Activated CD4-positive, alpha-beta T cell treated with anti-CD3 and anti-CD28 coated beads, Interleukin-2, amount 10 ng/mL, durations not matched to agents 24 days and 14 days (primary cell): ENCODE measurements around the gene MAGI2. TPM values are rescaled to one million over a fixed set of nuclear protein-coding genes. Genes with fewer than 3 reads are reported as not detected.

Experiments used
- DNase-seq: peaks from one replicate; pipeline ENCODE4 v3.0.0; 2022
- H3K27ac Mint-ChIP-seq: one replicate; pipeline ENCODE4 v1.8.0; 2022; ENCODE audit warnings: mild to moderate bottlenecking, mixed read lengths
- H3K27me3 Mint-ChIP-seq: one replicate; pipeline ENCODE4 v1.8.0; 2022; ENCODE audit warnings: mixed read lengths
- H3K36me3 Mint-ChIP-seq: one replicate; pipeline ENCODE4 v1.8.0; 2022; ENCODE audit warnings: low read depth, mild to moderate bottlenecking, mixed read lengths
- H3K4me1 Mint-ChIP-seq: one replicate; pipeline ENCODE4 v1.8.0; 2021; ENCODE audit warnings: mixed read lengths
- H3K4me3 Mint-ChIP-seq: one replicate; pipeline ENCODE4 v1.8.0; 2022; ENCODE audit warnings: mild to moderate bottlenecking, moderate library complexity, mixed read lengths
- H3K9me3 Mint-ChIP-seq: one replicate; pipeline ENCODE4 v1.8.0; 2021; ENCODE audit warnings: mixed read lengths
- intact Hi-C: fragments of 100-400 bp; cut with micrococcal nuclease; formaldehyde crosslinking; loops from one replicate; pipeline ENCODE4 v1.15.1; 2023
- total RNA-seq: library from RNA; stranded (reverse); gene quantifications from 2 replicates; pipeline ENCODE4 v1.2.3, GENCODE V29; 2022

MAGI2 gene
- total RNA-seq, 1 donor from 2014 or later = 0.12 TPM

DNA sequence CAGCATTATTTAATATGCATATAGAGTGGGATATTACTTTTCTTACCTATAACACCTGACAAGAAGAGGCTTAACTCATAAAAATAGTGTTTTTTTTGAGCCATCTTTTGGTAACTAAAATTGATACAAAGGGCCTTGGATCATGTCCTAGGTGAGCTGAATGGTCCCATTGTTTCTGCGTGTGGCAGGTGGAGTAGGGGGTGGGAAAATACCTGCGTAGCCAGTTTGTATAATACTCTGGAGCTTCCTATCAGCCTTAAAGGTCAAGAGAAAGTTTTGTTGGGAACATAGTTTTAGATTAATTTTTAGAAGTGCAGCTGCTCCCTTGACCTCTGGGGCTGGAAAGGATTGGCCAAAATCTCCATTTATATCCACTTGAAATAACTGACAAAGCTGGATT is 1410.3 kb downstream of the MAGI2 start:
- Mint-ChIP-seq H3K4me3 (no peak overlapping the region), H3K9me3 (no peaks in the 10 kb centered on the region), H3K36me3 (no peaks in the 10 kb centered on the region), H3K27ac (no peak overlapping the region), H3K4me1 (no peaks in the 10 kb centered on the region), H3K27me3 (peaks cover 7% of the 10 kb centered on the region)
- DNase-seq = no peak
- intact Hi-C loops = no loop called here

GRCh38 chr7:78041423-78041822 is 1412.0 kb downstream of the MAGI2 start:
- Mint-ChIP-seq H3K9me3 (no peaks in the 10 kb centered on the region), H3K36me3 (no peaks in the 10 kb centered on the region), H3K27ac (no peak overlapping the region), H3K4me3 (no peak overlapping the region), H3K4me1 (no peaks in the 10 kb centered on the region), H3K27me3 (peaks cover 10% of the 10 kb centered on the region)
- no peak for DNase-seq
- intact Hi-C loops = loop anchor here (2.0 kb wide), 2 partner anchors 21 to 99 kb away; no protein-coding TSS in a partner anchor

DNA sequence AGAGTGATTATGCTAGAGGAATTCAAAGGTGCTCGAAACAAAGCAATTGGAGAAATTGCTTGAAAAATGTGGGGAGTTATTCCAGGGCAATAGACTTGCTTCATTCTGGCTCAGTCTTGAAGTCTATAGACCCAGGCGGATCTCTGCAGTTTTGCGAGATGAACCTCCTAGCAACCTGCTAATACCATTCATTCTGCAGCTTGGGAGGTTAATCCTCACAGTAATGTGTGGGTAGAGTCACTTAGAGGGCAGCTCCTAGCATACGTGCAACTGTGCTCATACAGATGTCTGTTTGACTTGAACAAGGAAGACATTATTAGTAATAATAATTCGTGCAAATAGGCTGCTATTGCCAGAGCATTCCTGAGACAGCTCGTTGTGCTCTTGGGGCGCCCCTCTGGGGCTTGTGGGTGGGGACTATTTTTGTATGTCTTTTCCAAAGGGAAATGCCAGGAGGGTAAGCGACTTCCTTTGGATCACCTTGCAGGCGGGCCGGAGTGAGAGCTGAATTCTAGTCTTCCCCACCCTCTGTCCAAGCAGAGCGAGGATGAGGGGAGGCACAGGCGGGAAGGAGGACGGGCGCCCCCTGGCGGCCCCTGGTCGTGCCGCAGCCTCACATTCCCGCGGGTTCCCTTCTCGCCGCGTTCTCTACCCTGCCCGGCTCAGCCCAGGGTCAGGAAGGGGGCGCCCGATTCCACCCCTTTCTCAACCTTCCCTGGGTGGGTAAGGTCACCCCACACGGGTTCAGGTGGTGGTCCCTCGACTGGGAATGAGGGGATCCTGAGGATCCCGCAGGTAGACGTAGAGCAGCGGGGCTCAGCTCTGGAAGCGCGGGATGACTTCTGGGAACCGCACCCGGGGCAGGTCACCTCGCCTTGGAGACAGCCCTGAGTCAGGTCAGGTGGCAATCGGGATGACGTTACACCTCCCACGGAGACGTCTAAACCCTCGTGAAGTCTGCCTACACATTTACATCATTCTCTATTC is 1413.4 kb downstream of the MAGI2 start:
- H3K27me3 Mint-ChIP-seq = peaks cover 11% of the 10 kb centered on the region
- H3K27ac Mint-ChIP-seq = no peak overlapping the region
- H3K4me1 Mint-ChIP-seq = no peaks in the 10 kb centered on the region
- H3K4me3 Mint-ChIP-seq = no peak overlapping the region
- intact Hi-C loops = loop anchor here (2.0 kb wide), 2 partner anchors 19 to 97 kb away; no protein-coding TSS in a partner anchor
- peak; percentile 81 for DNase-seq
- no peaks in the 10 kb centered on the region for H3K36me3 Mint-ChIP-seq
- H3K9me3 Mint-ChIP-seq = no peaks in the 10 kb centered on the region

DNA sequence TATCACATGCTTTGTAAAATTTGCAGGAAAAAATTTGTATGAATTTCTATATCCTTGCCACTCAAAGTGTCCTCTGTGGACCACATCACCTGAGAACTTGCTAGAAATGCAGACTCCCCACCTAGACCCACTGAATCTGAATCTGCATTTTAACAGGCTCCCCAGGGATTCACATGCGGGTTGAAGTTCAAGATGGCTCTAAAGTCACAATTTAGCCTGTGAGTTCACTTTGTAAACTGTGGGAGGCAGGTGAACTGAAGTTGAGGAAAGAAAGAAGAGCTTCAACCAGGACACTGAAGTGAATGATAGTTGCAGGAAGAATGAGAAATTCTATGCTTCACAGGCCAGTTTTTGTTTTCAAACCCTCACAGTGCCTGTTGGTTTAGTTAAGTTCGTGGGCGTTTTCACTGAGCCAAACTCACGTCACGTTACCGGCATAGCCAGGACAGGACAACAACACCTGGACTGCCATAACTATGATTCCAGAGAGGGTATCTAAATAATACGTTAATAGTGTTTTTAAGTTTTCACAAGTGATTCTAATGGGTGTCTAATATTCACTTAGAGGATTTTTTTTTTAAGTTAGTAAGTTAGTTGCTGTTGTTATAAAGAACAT is 1414.9 kb downstream of the MAGI2 start:
- Mint-ChIP-seq H3K36me3 (no peaks in the 10 kb centered on the region), H3K27ac (no peak overlapping the region), H3K4me1 (no peaks in the 10 kb centered on the region), H3K4me3 (no peak overlapping the region), H3K9me3 (no peaks in the 10 kb centered on the region), H3K27me3 (peaks cover 13% of the 10 kb centered on the region)
- intact Hi-C loops = no loop called here
- no peak for DNase-seq

- Mint-ChIP-seq H3K27ac (no peak overlapping the region), H3K27me3 (peaks cover 20% of the 10 kb centered on the region), H3K36me3 (no peaks in the 10 kb centered on the region), H3K4me1 (no peaks in the 10 kb centered on the region), H3K4me3 (no peak overlapping the region), H3K9me3 (no peaks in the 10 kb centered on the region)
- intact Hi-C loops = no loop called here
- no peak for DNase-seq
These were observed 1415.9 kb downstream of the MAGI2 start for GRCh38 chr7:78037603-78038002.

GRCh38 chr7:78033410-78033809 is 1420.1 kb downstream of the MAGI2 start:
- peaks cover 23% of the 10 kb centered on the region for H3K27me3 Mint-ChIP-seq
- H3K27ac Mint-ChIP-seq = no peak overlapping the region
- no peaks in the 10 kb centered on the region for H3K9me3 Mint-ChIP-seq
- no peaks in the 10 kb centered on the region for H3K36me3 Mint-ChIP-seq
- no peaks in the 10 kb centered on the region for H3K4me1 Mint-ChIP-seq
- H3K4me3 Mint-ChIP-seq = no peak overlapping the region
- DNase-seq = no peak
- intact Hi-C loops = no loop called here

GRCh38 chr7:78026492-78026891 is 1427.0 kb downstream of the MAGI2 start:
- intact Hi-C loops = no loop called here
- no peak overlapping the region for H3K4me3 Mint-ChIP-seq
- DNase-seq = no peak
- H3K27ac Mint-ChIP-seq = no peak overlapping the region
- H3K36me3 Mint-ChIP-seq = no peaks in the 10 kb centered on the region
- H3K4me1 Mint-ChIP-seq = no peaks in the 10 kb centered on the region
- H3K27me3 Mint-ChIP-seq = peaks cover 22% of the 10 kb centered on the region
- H3K9me3 Mint-ChIP-seq = no peaks in the 10 kb centered on the region

DNA sequence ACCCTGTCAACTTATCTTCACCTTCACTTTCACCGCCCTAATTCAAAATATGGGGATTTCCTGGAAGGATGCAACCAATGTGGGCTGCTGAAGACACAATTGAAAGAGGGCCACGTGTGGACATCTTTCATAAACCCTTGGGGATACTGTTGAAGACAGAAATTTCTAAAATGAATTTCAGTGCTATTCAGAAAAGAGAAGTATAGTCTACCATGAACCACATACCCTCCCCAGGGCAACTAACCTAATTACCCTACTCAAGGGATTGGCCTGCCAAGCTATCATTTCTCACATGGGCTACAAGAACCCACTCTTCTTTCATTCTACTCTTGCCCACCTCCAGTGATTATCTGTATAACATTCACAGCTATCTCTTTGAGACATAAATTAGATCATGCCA is 1428.9 kb downstream of the MAGI2 start:
- H3K4me3 Mint-ChIP-seq = no peak overlapping the region
- H3K4me1 Mint-ChIP-seq = peaks cover 7% of the 10 kb centered on the region
- no peaks in the 10 kb centered on the region for H3K36me3 Mint-ChIP-seq
- H3K27ac Mint-ChIP-seq = no peak overlapping the region
- peaks cover 29% of the 10 kb centered on the region for H3K27me3 Mint-ChIP-seq
- intact Hi-C loops = loop anchor here (5.0 kb wide), 1 partner anchor 227 kb away; the partner anchor contains the start of genes PHTF2 and TMEM60
- DNase-seq = no peak
- H3K9me3 Mint-ChIP-seq = no peaks in the 10 kb centered on the region

- Mint-ChIP-seq H3K36me3 (no peaks in the 10 kb centered on the region), H3K27ac (no peak overlapping the region), H3K27me3 (peaks cover 36% of the 10 kb centered on the region), H3K4me1 (peaks cover 13% of the 10 kb centered on the region), H3K4me3 (no peak overlapping the region), H3K9me3 (no peaks in the 10 kb centered on the region)
- no peak for DNase-seq
- intact Hi-C loops = loop anchor here (5.0 kb wide), 1 partner anchor 226 kb away; the partner anchor contains the start of genes PHTF2 and TMEM60
These were observed 1430.3 kb downstream of the MAGI2 start for GRCh38 chr7:78023191-78023590.

DNA sequence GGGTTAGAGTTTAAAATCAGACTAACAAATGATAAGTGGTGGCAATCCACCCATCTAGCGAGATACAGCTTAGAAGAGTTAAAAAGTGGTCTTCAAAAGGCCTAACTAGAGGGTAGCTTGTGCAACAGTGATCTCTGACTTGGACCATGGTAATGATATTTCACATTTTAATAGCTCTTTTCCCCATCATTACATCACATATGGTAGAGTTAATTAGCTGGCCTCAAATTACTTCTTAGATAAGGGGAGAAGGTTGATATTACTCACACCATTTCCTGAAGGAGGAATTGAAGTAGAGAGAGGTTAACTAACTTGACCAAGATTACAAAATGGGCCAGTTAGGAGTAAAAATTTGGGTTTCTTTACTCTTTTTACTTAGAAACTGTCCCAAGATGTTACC is 1431.3 kb downstream of the MAGI2 start:
- Mint-ChIP-seq H3K27me3 (peaks cover 46% of the 10 kb centered on the region), H3K9me3 (no peaks in the 10 kb centered on the region), H3K36me3 (no peaks in the 10 kb centered on the region), H3K27ac (no peak overlapping the region), H3K4me3 (no peak overlapping the region), H3K4me1 (peaks cover 13% of the 10 kb centered on the region)
- DNase-seq = no peak
- intact Hi-C loops = loop anchor here (5.0 kb wide), 1 partner anchor 225 kb away; the partner anchor contains the start of genes PHTF2 and TMEM60

DNA sequence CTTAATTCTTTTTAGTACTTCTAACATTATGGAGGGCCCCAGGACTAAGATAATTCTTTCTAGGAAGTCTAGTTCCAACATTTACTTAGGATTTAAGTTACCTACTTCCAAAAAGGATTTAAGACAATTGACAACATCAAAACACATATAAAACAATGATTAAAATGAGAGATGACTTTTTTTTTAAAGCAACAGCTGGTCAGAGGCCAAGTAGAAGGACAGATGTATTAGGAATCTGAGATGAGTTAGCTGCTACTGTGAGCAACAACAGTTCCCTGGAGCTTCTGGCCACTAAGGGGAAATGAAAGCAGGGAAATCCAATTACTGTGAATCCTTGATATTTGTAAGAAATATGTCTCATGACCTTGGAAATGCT is 1432.6 kb downstream of the MAGI2 start:
- peaks cover 13% of the 10 kb centered on the region for H3K4me1 Mint-ChIP-seq
- no peak for DNase-seq
- intact Hi-C loops = loop anchor here (2.0 to 5.0 kb wide), 2 partner anchors 20 to 224 kb away; partner anchors contain the start of genes PHTF2 and TMEM60
- no peaks in the 10 kb centered on the region for H3K9me3 Mint-ChIP-seq
- no peak overlapping the region for H3K27ac Mint-ChIP-seq
- no peak overlapping the region for H3K4me3 Mint-ChIP-seq
- H3K27me3 Mint-ChIP-seq = peaks cover 54% of the 10 kb centered on the region
- no peaks in the 10 kb centered on the region for H3K36me3 Mint-ChIP-seq

- peak; percentile 77 for DNase-seq
- H3K4me3 Mint-ChIP-seq = peak overlapping the region; percentile 80
- intact Hi-C loops = loop anchor here (2.0 to 5.0 kb wide), 2 partner anchors 20 to 223 kb away; partner anchors contain the start of genes PHTF2 and TMEM60
- H3K9me3 Mint-ChIP-seq = no peaks in the 10 kb centered on the region
- H3K27me3 Mint-ChIP-seq = peaks cover 53% of the 10 kb centered on the region
- H3K27ac Mint-ChIP-seq = peak overlapping the region; percentile 64
- peaks cover 13% of the 10 kb centered on the region for H3K4me1 Mint-ChIP-seq
- no peaks in the 10 kb centered on the region for H3K36me3 Mint-ChIP-seq
These were observed 1433.2 kb downstream of the MAGI2 start for GRCh38 chr7:78020136-78020873.

GRCh38 chr7:78019447-78020135 is 1433.9 kb downstream of the MAGI2 start:
- Mint-ChIP-seq H3K36me3 (no peaks in the 10 kb centered on the region), H3K27me3 (peaks cover 57% of the 10 kb centered on the region)

More at GRCh38 chr7:78019447-78020135, 1433.9 kb downstream of the MAGI2 start:
- Mint-ChIP-seq H3K27ac (peak overlapping the region; percentile 81), H3K4me1 (peaks cover 13% of the 10 kb centered on the region), H3K4me3 (peak overlapping the region; percentile 92), H3K9me3 (no peaks in the 10 kb centered on the region)
- intact Hi-C loops = loop anchor here (2.0 to 5.0 kb wide), 2 partner anchors 21 to 222 kb away; partner anchors contain the start of genes PHTF2 and TMEM60
- DNase-seq = peak; percentile 87
